Panc1 (cell line): ENCODE data around the gene PRDM12. TPM values are rescaled to one million over a fixed set of nuclear protein-coding genes. Genes with fewer than 3 reads are reported as not detected.

Experiments used
- ATAC-seq: fragments of 200-7000 bp; cut with Tn5 transposase; 2 replicates; pipeline ENCODE4 v1.9.1; 2020; ENCODE audit warnings: mild to moderate bottlenecking, moderate library complexity
- BruUV-seq: library from RNA; stranded (reverse); fragments of 400-500 nt; replicated peaks from 2 replicates; lab custom pipeline; 2021; lab: Mats Ljungman, UMichigan
- CTCF ChIA-PET: fragments of 300-600 bp; sonication (Branson Sonifier 250); formaldehyde crosslinking; loops from one replicate; lab custom pipeline; 2022; ENCODE audit warnings: antibody characterized with exemption; lab: Charles Lee
- POLR2A ChIA-PET: fragments of 300-600 bp; sonication (Branson Sonifier 250); formaldehyde crosslinking; loops from one replicate; lab custom pipeline; 2022; ENCODE audit warnings: antibody characterized with exemption; lab: Charles Lee
- DNase-seq: peaks from one replicate; pipeline ENCODE4 v3.0.0-alpha.2; 2010; ENCODE audit warnings: low read depth, low spot score
- H3K27ac ChIP-seq: 2 replicates; pipeline ENCODE4 v1.5.1; 2011; ENCODE audit warnings: mild to moderate bottlenecking, low read length, inconsistent platforms
- H3K27me3 ChIP-seq: fragments of 200-500 bp; sonication (Bioruptor generic); 2 replicates; pipeline ENCODE4 v1.6.0; 2014; ENCODE audit warnings: low read length, inconsistent platforms; ENCODE audit not compliant: control insufficient read depth, insufficient read depth
- H3K36me3 ChIP-seq: fragments of 200-500 bp; sonication (Bioruptor generic); 2 replicates; pipeline ENCODE4 v1.5.1; 2014; ENCODE audit warnings: inconsistent platforms, mild to moderate bottlenecking, low read length, moderate library complexity; ENCODE audit not compliant: control insufficient read depth, insufficient read depth
- H3K4me1 ChIP-seq: 2 replicates; pipeline ENCODE4 v1.5.1; 2011; ENCODE audit warnings: inconsistent platforms, mild to moderate bottlenecking, low read length, moderate library complexity; ENCODE audit not compliant: control insufficient read depth, insufficient read depth
- H3K4me3 ChIP-seq, 2 experiments: 2 replicates each; pipeline ENCODE4 v1.5.1; 2011 to 2012; ENCODE audit warnings: low read depth in 2 of 2, low read length in 2 of 2, mild to moderate bottlenecking in 2 of 2, inconsistent platforms in 1 of 2, moderate library complexity in 1 of 2
- H3K9me3 ChIP-seq: fragments of 200-500 bp; sonication (Bioruptor generic); 2 replicates; pipeline ENCODE4 v1.5.1; 2014; ENCODE audit warnings: low read depth, mild to moderate bottlenecking, inconsistent platforms, low read length, moderate library complexity; ENCODE audit not compliant: control insufficient read depth, insufficient read depth
- POLR2AphosphoS5 ChIP-seq: IDR thresholded peaks from 2 replicates; pipeline ENCODE4 v1.6.1; 2012; ENCODE audit warnings: mild to moderate bottlenecking, low read depth, low read length, moderate library complexity
- REST ChIP-seq, 2 experiments: IDR thresholded peaks; 2 replicates each; pipeline ENCODE4 v1.6.1; 2011 to 2012; ENCODE audit warnings: low read depth in 2 of 2, control low read depth in 1 of 2, low read length in 1 of 2, mild to moderate bottlenecking in 1 of 2, moderate library complexity in 1 of 2; ENCODE audit not compliant: insufficient read depth in 1 of 2
- SIN3A ChIP-seq: IDR thresholded peaks from 2 replicates; pipeline ENCODE4 v1.6.1; 2012; ENCODE audit warnings: low read depth, mild to moderate bottlenecking, low read length, moderate library complexity, borderline replicate concordance; ENCODE audit not compliant: insufficient read depth
- TCF7L2 ChIP-seq: IDR thresholded peaks from 2 replicates; pipeline ENCODE4 v1.6.1; 2011; ENCODE audit warnings: mild to moderate bottlenecking, low read depth, low read length, inconsistent platforms
- in situ Hi-C: cut with HindIII; loops from 2 replicates; pipeline ENCODE4 v1.10.0; 2016; ENCODE audit warnings: low sequenced_read_pairs, low pct_unique_long_range_greater_than_20kb
- intact Hi-C: fragments of 100-400 bp; cut with micrococcal nuclease; formaldehyde crosslinking; loops from one replicate; pipeline ENCODE4 v1.10.0; 2022; ENCODE audit not compliant: unreplicated experiment
- total RNA-seq: library from RNA; stranded (reverse); gene quantifications from one replicate; pipeline ENCODE4 v1.2.1, GENCODE V29; 2021; ENCODE audit not compliant: unreplicated experiment
- TF ChIP-seq, protein P1 (sequence below): fragments of 450-650 bp; IDR thresholded peaks from 2 replicates; pipeline ENCODE4 v1.5.1; 2017; ENCODE audit warnings: mild to moderate bottlenecking

The PRDM12 gene
- total RNA-seq, 1 experiment from 2014 or later = 0.08 TPM

- in situ Hi-C loops (no loop called here), intact Hi-C loops (no loop called here)
- no TSS peak for BruUV-seq
- peaks cover 3% of the 10 kb centered on the region; the same call in 1 of the 2 replicates for H3K36me3 ChIP-seq
- H3K4me1 ChIP-seq = no peaks in the 10 kb centered on the region
- no peak overlapping the region for H3K4me3 ChIP-seq
- ChIA-PET CTCF (no interaction called here), POLR2A (no interaction called here)
- no peak for ATAC-seq
- H3K9me3 ChIP-seq = no peaks in the 10 kb centered on the region
- no peaks in the 10 kb centered on the region for H3K27me3 ChIP-seq
- TF ChIP-seq POLR2AphosphoS5 (no peak), TCF7L2 (no peak), REST (IDR thresholded peaks at IDR 0.05; ENCODE audit: insufficient read depth in 1 of 2, low read depth in 2 of 2, low read length in 1 of 2) (no peak), SIN3A (no peak)
- TF ChIP-seq, protein P1, sequence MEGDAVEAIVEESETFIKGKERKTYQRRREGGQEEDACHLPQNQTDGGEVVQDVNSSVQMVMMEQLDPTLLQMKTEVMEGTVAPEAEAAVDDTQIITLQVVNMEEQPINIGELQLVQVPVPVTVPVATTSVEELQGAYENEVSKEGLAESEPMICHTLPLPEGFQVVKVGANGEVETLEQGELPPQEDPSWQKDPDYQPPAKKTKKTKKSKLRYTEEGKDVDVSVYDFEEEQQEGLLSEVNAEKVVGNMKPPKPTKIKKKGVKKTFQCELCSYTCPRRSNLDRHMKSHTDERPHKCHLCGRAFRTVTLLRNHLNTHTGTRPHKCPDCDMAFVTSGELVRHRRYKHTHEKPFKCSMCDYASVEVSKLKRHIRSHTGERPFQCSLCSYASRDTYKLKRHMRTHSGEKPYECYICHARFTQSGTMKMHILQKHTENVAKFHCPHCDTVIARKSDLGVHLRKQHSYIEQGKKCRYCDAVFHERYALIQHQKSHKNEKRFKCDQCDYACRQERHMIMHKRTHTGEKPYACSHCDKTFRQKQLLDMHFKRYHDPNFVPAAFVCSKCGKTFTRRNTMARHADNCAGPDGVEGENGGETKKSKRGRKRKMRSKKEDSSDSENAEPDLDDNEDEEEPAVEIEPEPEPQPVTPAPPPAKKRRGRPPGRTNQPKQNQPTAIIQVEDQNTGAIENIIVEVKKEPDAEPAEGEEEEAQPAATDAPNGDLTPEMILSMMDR = no peak
- H3K27ac ChIP-seq = no peak overlapping the region
- no peak for DNase-seq
These were observed 30.1 kb upstream of the PRDM12 start for GRCh38 chr9:130634191-130634768.

DNA sequence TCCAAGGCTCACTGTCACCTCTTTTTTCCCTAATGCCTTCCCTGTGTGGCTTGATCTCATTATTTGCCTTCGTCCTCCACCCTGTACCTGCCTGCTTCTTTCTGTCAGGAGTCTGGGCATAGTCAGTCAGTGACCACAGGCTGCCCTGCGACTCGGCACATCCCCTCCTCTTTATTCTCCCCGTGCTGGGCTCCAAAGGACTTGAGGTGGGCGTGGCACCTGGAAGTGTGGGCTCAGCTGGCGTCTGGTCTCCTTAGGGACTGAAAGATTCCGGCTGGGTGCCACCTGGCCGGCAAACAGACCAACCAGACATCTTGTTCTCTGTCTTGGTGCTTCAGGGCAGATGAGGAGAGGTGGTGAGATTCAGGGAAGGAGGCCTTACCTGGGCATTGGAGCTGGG lies 29.6 kb upstream of the PRDM12 start:
- no peaks in the 10 kb centered on the region for H3K27me3 ChIP-seq
- H3K36me3 ChIP-seq = peaks cover 3% of the 10 kb centered on the region; the same call in 1 of the 2 replicates
- DNase-seq (no peak), ATAC-seq (no peak)
- TF ChIP-seq, protein P1 = no peak
- no peak for TF ChIP-seq SIN3A
- POLR2A ChIA-PET = no interaction called here
- in situ Hi-C loops = no loop called here
- H3K9me3 ChIP-seq = no peaks in the 10 kb centered on the region
- H3K4me1 ChIP-seq = no peaks in the 10 kb centered on the region
- no peak overlapping the region for H3K27ac ChIP-seq
- no TSS peak for BruUV-seq
- no peak overlapping the region for H3K4me3 ChIP-seq
- intact Hi-C loops = no loop called here
- CTCF ChIA-PET = no interaction called here
